Pancreas (tissue), 10 donors: ENCODE data around the gene METTL16. TPM values are rescaled to one million over a fixed set of nuclear protein-coding genes. Genes with fewer than 3 reads are reported as not detected.
A peak's percentile ranks its signal among the peaks of the same experiment; 100 is the strongest.

ENCODE experiments used
- ATAC-seq, 4 donors: fragments of 200-7000 bp; cut with Tn5 transposase; one replicate each; pipeline versions ENCODE4 v1.8.0 to v1.9.1; 2020; ENCODE audit warnings: mild to moderate bottlenecking in 4 of 4, moderate library complexity in 4 of 4
- DNase-seq, 6 donors: peaks; one replicate each; pipeline ENCODE4 v3.0.0-alpha.2; 2020
- FAIRE-seq: peaks from 2 replicates; lab custom pipeline; 2012; peaks lifted over from hg19 to GRCh38; lab: Jason Lieb, UNC
- H3K27ac ChIP-seq, 4 donors: fragments of 200-600 bp; sonication (generic); 1 replicate in 3 of 4; 2 replicates in 1 of 4; pipeline versions ENCODE4 v1.5.0 to v1.8.0; 2020
- H3K27me3 ChIP-seq, 4 donors: fragments of 200-600 bp; one replicate each; pipeline ENCODE4 v1.8.0; 2021
- H3K36me3 ChIP-seq, 3 donors: fragments of 200-600 bp; sonication (generic) in 1 of 3; one replicate each; pipeline versions ENCODE4 v1.5.0 to v1.8.0; 2020 to 2021
- H3K4me1 ChIP-seq, 3 donors: fragments of 200-600 bp; one replicate each; pipeline ENCODE4 v1.8.0; 2021
- H3K4me3 ChIP-seq, 4 donors: fragments of 200-600 bp; sonication (generic) in 2 of 4; one replicate each; pipeline versions ENCODE4 v1.5.0 to v1.8.0; 2020 to 2021
- H3K9me3 ChIP-seq, 4 donors: fragments of 200-600 bp; one replicate each; pipeline ENCODE4 v1.8.0; 2021
- CTCF ChIP-seq, 4 donors: fragments of 200-600 bp; sonication (generic) in 3 of 4; IDR thresholded peaks; one replicate each; pipeline versions ENCODE4 v1.5.0 to v1.8.0; 2021; ENCODE audit warnings: antibody characterized with exemption in 4 of 4
- WGBS, 2 donors: extraction: QIAGEN DNeasy Blood & Tissue Kit; methylation state at CpG; one replicate each; pipeline ENCODE4 v1.1.7; 2013; 5-methylcytosine and 5-hydroxymethylcytosine counted together
- intact Hi-C, 3 donors: fragments of 100-400 bp; cut with DNase I; formaldehyde crosslinking; loops; one replicate each; pipeline versions ENCODE4 v1.11.1 to v1.14.2; 2022
- polyA plus RNA-seq, 2 donors: library from polyadenylated mRNA; stranded (reverse); fragments of 200-250 nt; gene quantifications; one replicate each; pipeline ENCODE4 v1.2.3, GENCODE V29; 2013
- total RNA-seq, 6 donors: library from RNA; stranded (reverse); fragmentation: NEBNext Ultra II Directional in 4 of 6; extraction: Animal tissue kit (Norgen Biotek cat#: 25700) in 4 of 6; gene quantifications; one replicate each; pipeline versions ENCODE4 v1.2.1 to v1.2.4, GENCODE V29; 2021 to 2023
- donor health status: healthy with polysubstance abuse.
- donor health status: DM: no; HTN: no; CAD: no; lungs with moderate emphysema.
- donor health status: DM: no; HTN: no; CAD: no.
- donor health status: control.
- donor health status: control.
- donor health status: Bipolar disorder and iron deficiency.
- donor health status: DM: yes; HTN: yes; CAD: no.
- donor health status: DM: no; HTN: no; CAD: no.
- donor health status: DM: no; HTN: no; CAD: no.
- donor health status: DM: yes; HTN: yes; CAD: no.

METTL16 gene
- total and polyA plus RNA-seq, 8 donors = 9.2 to 19.6 (median 14.4) TPM

DNA sequence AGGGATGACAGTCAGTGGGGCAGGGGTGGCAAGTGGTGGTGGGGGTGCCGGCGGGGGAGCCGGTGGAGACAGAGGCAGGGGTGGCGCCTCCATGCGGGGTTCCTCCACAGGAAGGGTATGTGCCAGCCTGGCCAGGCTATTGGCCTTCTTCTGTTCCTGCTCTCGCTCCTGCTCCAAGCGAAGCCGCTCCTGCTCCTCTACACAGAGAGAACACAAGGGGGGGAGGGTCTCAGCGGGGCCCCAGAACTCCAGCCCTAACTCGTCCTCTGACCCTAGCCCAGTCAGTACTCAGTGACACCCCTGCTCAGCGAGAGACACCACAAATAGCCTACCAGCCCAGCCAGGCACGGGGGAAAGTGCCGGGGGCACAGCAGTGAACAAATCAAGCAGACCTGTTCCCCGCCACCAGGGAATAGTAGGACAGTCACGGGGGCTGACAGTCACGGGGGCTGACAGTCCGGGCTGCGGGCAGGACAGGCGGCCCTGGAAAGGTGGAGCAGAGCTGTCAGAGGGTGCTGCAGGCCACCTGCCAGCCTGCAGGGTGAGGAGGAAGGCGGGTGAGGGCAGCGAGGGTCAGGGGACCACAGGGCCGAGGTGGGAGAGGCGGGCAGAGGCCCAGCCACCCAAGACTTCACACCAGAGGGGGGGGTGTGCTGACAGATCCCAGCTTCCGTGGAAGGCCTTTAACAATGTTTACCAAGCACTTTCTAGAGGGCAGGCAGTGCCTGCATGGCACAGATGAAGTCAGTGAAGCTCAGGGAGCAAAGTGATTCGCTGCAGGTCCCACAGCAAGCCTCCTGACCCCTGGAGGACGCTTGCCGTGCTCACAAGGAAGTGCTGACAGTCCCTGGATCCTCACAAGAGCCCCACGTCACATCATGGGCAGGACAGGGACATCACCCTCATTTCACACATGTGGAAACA is 116.2 kb downstream of the METTL16 start:
- TF ChIP-seq CTCF (IDR thresholded peaks at IDR 0.05) = no peak
- intact Hi-C loops = no loop called here
- peaks cover 39 to 54% (median 52%) of the 10 kb centered on the region in 3 donors for H3K4me1 ChIP-seq
- no peak for ATAC-seq
- no peaks in the 10 kb centered on the region for H3K36me3 ChIP-seq
- peak overlapping the region; percentile 88 to 99 (median 98) for H3K27ac ChIP-seq
- peak overlapping the region in 1 of 4 donors; percentile 38 for H3K4me3 ChIP-seq
- no peaks in the 10 kb centered on the region for H3K27me3 ChIP-seq
- H3K9me3 ChIP-seq = no peaks in the 10 kb centered on the region
- WGBS, 2 donors = 68 to 72% methylated on average over 25 to 28 of the region's 28 CpGs
- DNase-seq = peak in 3 of 6 donors; percentile 59 to 81 (median 59)
- no peak for FAIRE-seq

DNA sequence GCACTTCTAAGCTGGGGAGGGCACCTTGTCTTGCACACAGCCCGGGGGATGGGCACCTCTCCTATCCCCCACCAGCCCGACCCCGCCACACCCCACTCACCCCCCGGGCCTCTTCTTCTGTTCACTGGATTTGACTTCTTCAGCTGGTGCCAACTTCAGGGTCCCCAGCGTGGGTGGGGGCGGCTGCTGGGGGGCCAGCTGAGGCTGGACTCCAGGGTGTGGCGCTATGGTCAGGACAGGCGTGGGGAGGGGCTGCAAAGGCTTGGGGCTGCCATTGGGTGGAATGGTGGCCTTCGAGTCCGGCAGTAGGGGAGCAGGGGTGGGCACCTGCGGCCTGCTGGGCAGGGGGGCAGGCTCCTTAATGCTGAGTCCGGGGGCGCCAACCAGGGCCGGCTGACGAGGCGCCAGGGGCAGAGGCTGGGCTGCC is 116.9 kb downstream of the METTL16 start:
- Histone ChIP-seq H3K4me3 (no peak overlapping the region), H3K9me3 (no peaks in the 10 kb centered on the region), H3K27ac (peak overlapping the region in 3 of 4 donors; percentile 17 to 99 (median 92)), H3K36me3 (no peaks in the 10 kb centered on the region), H3K27me3 (no peaks in the 10 kb centered on the region), H3K4me1 (peaks cover 39 to 54% (median 52%) of the 10 kb centered on the region in 3 donors)
- no peak for ATAC-seq
- 81 to 87% methylated on average over 16 of the region's 16 CpGs for WGBS, 2 donors
- DNase-seq = peak; percentile 39 to 81 (median 52)
- FAIRE-seq = no peak
- intact Hi-C loops = no loop called here
- TF ChIP-seq CTCF (IDR thresholded peaks at IDR 0.05) = no peak

- ATAC-seq = no peak
Observed at GRCh38 chr17:2393954-2394749, 117.5 kb downstream of the METTL16 start.

More at GRCh38 chr17:2393954-2394749, 117.5 kb downstream of the METTL16 start:
- DNase-seq = peak in 4 of 6 donors; percentile 49 to 82 (median 62)
- no peaks in the 10 kb centered on the region for H3K9me3 ChIP-seq
- no peaks in the 10 kb centered on the region for H3K36me3 ChIP-seq
- peak overlapping the region in 3 of 4 donors; percentile 53 to 87 (median 54) for H3K4me3 ChIP-seq
- H3K27me3 ChIP-seq = no peaks in the 10 kb centered on the region
- intact Hi-C loops = no loop called here
- no peak for TF ChIP-seq CTCF (IDR thresholded peaks at IDR 0.05)
- H3K4me1 ChIP-seq = peaks cover 39 to 59% (median 52%) of the 10 kb centered on the region in 3 donors
- WGBS, 2 donors = 23 to 34% methylated on average over 40 to 48 of the region's 53 CpGs
- FAIRE-seq = no peak
- peak overlapping the region; percentile 17 to 99 (median 94) for H3K27ac ChIP-seq
